ENCODE data around the gene KLF5.

KLF5 gene

GRCh38 chr13:73035660-73036059, 23.1 kb upstream of the KLF5 start:
- TF ChIP-seq CTCF (conservative IDR thresholded peaks at IDR 0.05; ENCODE audit: low read depth, low read length): no peak
- no peak for DNase-seq (ENCODE audit: low read depth)

GRCh38 chr13:73036566-73036965, 22.2 kb upstream of the KLF5 start:
- no peak overlapping the region for H3K4me3 ChIP-seq (ENCODE audit: low read depth, low read length)
- TF ChIP-seq CTCF (conservative IDR thresholded peaks at IDR 0.05; ENCODE audit: low read depth, low read length): no peak
- DNase-seq (ENCODE audit: low read depth): no peak

More at GRCh38 chr13:73035660-73036059, 23.1 kb upstream of the KLF5 start:
- H3K4me3 ChIP-seq (ENCODE audit: low read depth, low read length): no peak overlapping the region

- no peak overlapping the region for H3K4me3 ChIP-seq (ENCODE audit: low read depth, low read length)
- no peak for TF ChIP-seq CTCF (conservative IDR thresholded peaks at IDR 0.05; ENCODE audit: low read depth, low read length)
- DNase-seq (ENCODE audit: low read depth): no peak
Observed at GRCh38 chr13:73038064-73038463, 20.7 kb upstream of the KLF5 start.

- no peak for TF ChIP-seq CTCF (conservative IDR thresholded peaks at IDR 0.05; ENCODE audit: low read depth, low read length)
- H3K4me3 ChIP-seq (ENCODE audit: low read depth, low read length): no peak overlapping the region
- no peak for DNase-seq (ENCODE audit: low read depth)
Observed at GRCh38 chr13:73039201-73040108, 19.4 kb upstream of the KLF5 start.

- no peak for DNase-seq (ENCODE audit: low read depth)
- no peak for TF ChIP-seq CTCF (conservative IDR thresholded peaks at IDR 0.05; ENCODE audit: low read depth, low read length)
- no peak overlapping the region for H3K4me3 ChIP-seq (ENCODE audit: low read depth, low read length)
Observed at GRCh38 chr13:73040484-73040883, 18.3 kb upstream of the KLF5 start.

- DNase-seq (ENCODE audit: low read depth): no peak
Observed at GRCh38 chr13:73040968-73041596, 17.7 kb upstream of the KLF5 start.

More at GRCh38 chr13:73040968-73041596, 17.7 kb upstream of the KLF5 start:
- no peak overlapping the region for H3K4me3 ChIP-seq (ENCODE audit: low read depth, low read length)
- TF ChIP-seq CTCF (conservative IDR thresholded peaks at IDR 0.05; ENCODE audit: low read depth, low read length): no peak
